AG09309 (cell line): ENCODE measurements around the gene DHX40.
A peak's percentile ranks its signal among the peaks of the same experiment; 100 is the strongest.

Experiments used
- DNase-seq: peaks from one replicate; pipeline ENCODE4 v3.0.0-alpha.2; 2010; ENCODE audit warnings: low read depth
- H3K4me3 ChIP-seq: 2 replicates; pipeline ENCODE4 v1.5.1; 2011; ENCODE audit warnings: mild to moderate bottlenecking, low read depth, low read length, moderate library complexity; ENCODE audit not compliant: control insufficient read depth
- TF ChIP-seq, protein P1 (sequence below): IDR thresholded peaks from 2 replicates; pipeline ENCODE4 v1.5.1; 2011; ENCODE audit warnings: mild to moderate bottlenecking, low read depth, low read length, inconsistent platforms; ENCODE audit not compliant: insufficient read depth, control insufficient read depth; ENCODE audit errors: missing control alignments

DHX40 gene

DNA sequence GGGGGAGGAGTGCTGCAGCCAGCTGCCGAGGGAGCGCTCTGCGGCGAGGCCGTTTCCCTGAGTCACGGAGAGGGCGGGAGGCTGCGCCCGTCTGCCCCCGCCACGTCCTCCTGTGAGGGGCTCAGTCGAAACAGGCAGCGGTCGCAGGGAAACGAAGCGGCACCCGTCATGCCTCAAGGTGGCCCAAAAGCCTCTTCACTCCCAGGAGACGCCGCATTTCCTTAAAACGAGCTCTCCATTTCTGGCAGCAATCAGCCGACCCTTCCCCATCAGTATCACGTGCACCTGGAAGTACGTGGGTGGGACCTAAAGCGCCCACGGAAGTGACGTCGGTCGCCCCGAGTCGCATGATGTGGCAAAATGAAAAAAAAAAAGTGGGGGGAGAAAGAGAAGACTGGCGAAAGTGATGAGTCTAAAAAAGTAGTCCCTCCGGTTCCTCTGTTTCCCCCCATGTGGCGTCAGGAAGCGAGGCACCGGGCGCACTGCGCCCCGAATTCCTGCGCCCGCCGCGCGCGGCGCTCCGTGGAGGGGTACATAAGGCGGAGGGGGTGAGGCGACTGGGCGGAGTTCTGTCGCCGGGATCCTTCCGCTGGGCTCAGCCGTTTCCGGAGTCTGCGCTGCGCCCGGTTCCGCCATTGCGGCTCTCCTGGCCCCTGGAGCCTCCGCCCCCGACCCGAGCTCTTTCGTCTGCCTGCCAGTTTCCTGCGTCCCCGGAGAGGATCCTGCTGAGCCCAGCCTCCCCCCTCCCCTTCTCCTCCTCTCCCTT is 54.1 kb downstream of the DHX40 start, which contains the start of gene CLTC:
Gene CLTC (plus strand): TSS at position 598 of the 766 bp plus-strand sequence. CDS start 237 bp downstream, outside the sequence.
- peak within 1 kb of the TSS; percentile 97 for H3K4me3 ChIP-seq

DNA sequence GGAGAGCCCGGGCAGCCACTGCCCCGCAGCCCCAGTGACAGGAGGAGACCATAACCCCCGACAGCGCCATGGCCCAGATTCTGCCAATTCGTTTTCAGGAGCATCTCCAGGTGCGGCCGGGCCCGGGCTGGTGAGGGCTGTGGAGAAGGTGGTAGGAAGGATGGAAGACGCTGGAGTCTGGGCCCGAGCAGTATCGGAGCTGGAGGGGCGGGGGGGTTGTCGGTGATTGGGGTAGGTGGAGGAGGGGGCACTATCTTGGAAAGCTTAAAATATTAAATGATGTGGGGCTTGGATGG is 54.6 kb downstream of the DHX40 start:
- TF ChIP-seq, protein P1, sequence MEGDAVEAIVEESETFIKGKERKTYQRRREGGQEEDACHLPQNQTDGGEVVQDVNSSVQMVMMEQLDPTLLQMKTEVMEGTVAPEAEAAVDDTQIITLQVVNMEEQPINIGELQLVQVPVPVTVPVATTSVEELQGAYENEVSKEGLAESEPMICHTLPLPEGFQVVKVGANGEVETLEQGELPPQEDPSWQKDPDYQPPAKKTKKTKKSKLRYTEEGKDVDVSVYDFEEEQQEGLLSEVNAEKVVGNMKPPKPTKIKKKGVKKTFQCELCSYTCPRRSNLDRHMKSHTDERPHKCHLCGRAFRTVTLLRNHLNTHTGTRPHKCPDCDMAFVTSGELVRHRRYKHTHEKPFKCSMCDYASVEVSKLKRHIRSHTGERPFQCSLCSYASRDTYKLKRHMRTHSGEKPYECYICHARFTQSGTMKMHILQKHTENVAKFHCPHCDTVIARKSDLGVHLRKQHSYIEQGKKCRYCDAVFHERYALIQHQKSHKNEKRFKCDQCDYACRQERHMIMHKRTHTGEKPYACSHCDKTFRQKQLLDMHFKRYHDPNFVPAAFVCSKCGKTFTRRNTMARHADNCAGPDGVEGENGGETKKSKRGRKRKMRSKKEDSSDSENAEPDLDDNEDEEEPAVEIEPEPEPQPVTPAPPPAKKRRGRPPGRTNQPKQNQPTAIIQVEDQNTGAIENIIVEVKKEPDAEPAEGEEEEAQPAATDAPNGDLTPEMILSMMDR = no peak
- DNase-seq = no peak
- peak overlapping the region; percentile 97 for H3K4me3 ChIP-seq

More for the DNA sequence above, 54.1 kb downstream of the DHX40 start, which contains the start of gene CLTC:
- peak; percentile 96 for DNase-seq
- TF ChIP-seq, protein P1 = no peak

DNA sequence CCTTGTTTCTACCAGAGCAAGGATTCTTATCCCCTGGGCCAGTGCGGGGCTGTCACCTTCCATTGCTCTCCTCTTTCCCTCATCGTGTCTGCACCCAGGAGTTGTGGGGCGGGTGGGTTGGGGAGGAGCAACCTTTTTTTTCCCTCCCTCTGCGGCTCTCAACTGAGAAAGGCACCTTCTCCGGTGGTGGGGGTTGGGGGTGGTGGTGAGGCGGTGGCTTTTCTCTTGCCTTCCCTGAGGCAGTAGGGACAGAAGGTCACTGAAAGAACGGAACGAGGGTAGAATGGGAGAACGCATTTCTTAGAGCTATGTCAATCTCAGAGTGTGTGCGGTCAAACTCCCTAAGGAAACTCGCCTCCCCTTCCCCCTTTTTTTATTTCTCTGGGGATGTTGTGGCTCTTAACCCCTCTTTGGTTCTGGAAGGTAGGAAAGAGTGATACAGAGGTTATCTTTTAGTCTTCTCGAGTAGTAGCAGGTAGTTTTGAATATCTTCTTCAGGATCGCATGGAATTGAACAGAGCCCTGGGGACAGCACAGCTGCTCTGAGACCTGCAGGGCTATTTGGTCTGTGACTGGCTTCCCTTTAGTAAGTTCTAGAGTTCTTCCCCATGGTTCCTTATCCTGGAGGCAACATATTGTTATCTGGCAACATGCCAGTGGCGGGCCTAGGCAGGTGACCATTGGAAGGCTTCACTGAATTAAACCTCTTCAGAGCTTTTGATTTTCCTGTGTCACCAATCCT is 55.3 kb downstream of the DHX40 start:
- peak overlapping the region; percentile 97 for H3K4me3 ChIP-seq
- TF ChIP-seq, protein P1 = no peak
- no peak for DNase-seq

DNA sequence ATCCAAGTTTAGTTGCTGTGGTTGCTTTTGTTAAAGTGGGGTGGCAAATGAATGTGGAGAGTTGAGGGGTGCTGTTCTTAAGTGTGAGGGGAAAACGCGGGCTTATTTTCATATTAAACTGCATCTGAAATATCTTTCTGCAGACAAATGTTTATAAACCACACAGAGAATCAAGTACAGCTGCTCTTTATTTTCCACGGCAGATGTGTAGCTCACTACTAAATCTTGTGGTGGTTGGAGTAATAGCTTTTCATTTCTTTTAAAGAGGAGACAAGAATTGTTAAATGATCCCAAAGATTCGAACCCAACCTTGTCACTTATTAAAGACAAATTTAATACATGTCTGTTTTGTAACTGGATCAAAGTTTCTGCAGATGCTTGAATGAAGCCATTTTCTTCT is 56.4 kb downstream of the DHX40 start:
- TF ChIP-seq, protein P1 = no peak
- peak overlapping the region; percentile 97 for H3K4me3 ChIP-seq
- DNase-seq = no peak

DNA sequence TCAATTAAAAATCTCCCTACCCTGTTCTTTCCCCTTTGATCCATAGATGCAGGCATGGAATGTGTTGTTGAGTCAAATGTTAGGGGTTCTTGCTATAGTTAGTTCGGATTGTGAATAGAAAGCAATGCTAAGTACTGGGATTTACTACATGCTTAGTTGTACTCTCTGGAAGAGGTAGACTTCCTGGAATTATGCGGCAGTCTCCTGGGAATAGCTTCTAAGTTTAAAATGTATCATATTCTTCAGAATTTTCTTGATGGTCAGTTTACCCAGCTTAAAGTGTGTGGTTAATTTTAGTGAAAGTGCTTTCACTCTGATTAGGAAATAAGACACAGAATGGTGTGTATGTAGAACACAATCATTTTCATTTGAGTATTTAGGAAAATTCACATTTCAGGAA is 57.7 kb downstream of the DHX40 start:
- TF ChIP-seq, protein P1 = no peak
- DNase-seq = no peak
- no peak overlapping the region for H3K4me3 ChIP-seq

DNA sequence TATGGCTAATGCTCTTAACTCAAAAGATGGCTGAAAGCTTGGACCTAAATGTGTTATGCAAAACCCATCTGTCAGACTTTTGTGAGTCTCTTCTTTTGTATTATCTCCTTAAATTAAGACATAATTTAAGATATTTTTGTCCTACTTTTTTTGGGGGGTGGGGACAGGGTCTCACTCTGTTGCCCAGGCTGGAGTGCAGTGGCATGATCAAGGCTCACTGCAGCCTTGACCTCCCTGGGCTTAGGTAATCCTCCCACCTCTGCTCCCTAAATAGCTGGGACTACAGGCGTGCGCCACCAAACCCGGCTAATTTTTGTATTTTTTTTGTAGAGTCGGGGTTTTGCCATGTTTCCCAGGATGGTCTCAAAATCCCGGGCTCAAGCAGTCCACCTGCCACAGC is 61.3 kb downstream of the DHX40 start:
- no peak overlapping the region for H3K4me3 ChIP-seq
- no peak for DNase-seq
- TF ChIP-seq, protein P1 = no peak

DNA sequence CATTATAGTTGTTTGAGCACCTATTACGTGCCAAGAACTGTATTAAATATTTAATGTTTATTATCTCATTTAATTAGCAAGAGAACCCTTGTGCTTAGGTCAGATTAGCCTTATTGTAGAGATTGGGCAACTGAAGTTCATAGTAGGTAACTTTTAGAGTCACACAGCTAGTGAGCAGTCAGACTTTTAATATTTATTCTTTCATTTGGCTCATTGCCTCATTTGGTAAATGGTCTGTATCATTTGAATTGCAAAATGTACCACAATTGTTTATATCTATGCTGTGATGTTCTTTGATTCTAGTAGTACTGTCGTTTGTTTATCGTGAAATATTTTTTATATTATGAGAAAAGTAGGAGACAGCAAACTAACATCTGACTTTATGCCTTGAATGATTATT is 61.9 kb downstream of the DHX40 start:
- TF ChIP-seq, protein P1 = no peak
- H3K4me3 ChIP-seq = no peak overlapping the region
- DNase-seq = no peak
